A549 (cell line): ENCODE measurements around the gene IKZF3. TPM values are rescaled to one million over a fixed set of nuclear protein-coding genes. Genes with fewer than 3 reads are reported as not detected.
"Not testable (repeated sequence)": the region's sequence is repeated elsewhere in the genome, so short reads cannot be mapped to it uniquely, and the experiment has no call there.

ENCODE experiments used
- ATAC-seq, 2 experiments: fragments of 200-7000 bp in 1 of 2; fragments of >200 bp in 1 of 2; cut with Nextera tagmentation in 1 of 2; cut with Tn5 transposase in 1 of 2; 3 replicates each; pipeline versions ENCODE4 v1.8.0 to v1.9.1; 2018 to 2020; ENCODE audit warnings: mild to moderate bottlenecking in 1 of 2, moderate library complexity in 1 of 2
- CTCF ChIA-PET: fragments of 300-600 bp; sonication (Branson Sonifier 250); formaldehyde crosslinking; extraction: SDS; loops from one replicate; lab custom pipeline; 2021; ENCODE audit warnings: antibody characterized with exemption, inconsistent platforms; lab: Yijun Ruan, JAX
- POLR2A ChIA-PET: fragments of 350-600 bp; formaldehyde crosslinking; extraction: SDS; loops from one replicate; lab custom pipeline; 2021; ENCODE audit warnings: antibody characterized with exemption, inconsistent platforms; lab: Yijun Ruan, JAX
- DNase-seq, 2 experiments: peaks; one replicate each; pipeline versions ENCODE4 v3.0.0 to v3.0.0-alpha.2; 2011 to 2016; ENCODE audit warnings: low read depth in 1 of 2, low spot score in 1 of 2
- FAIRE-seq: peaks from 2 replicates; lab custom pipeline; 2011; peaks lifted over from hg19 to GRCh38; lab: Jason Lieb, UNC
- H3K27ac ChIP-seq, 2 experiments: fragments of >200 bp; sonication (Bioruptor Twin); formaldehyde crosslinking; 3 replicates each; pipeline ENCODE4 v1.5.1; 2016 to 2017
- H3K4me1 ChIP-seq: fragments of >200 bp; sonication (Bioruptor Twin); formaldehyde crosslinking; 3 replicates; pipeline ENCODE4 v1.6.1; 2016
- H3K4me2 ChIP-seq: fragments of >200 bp; sonication (Bioruptor Twin); formaldehyde crosslinking; 3 replicates; pipeline ENCODE4 v1.6.1; 2016
- H3K4me3 ChIP-seq: fragments of >200 bp; sonication (Bioruptor Twin); formaldehyde crosslinking; 3 replicates; pipeline ENCODE4 v1.5.1; 2016
- H3K9me3 ChIP-seq: fragments of >200 bp; sonication (Bioruptor Twin); formaldehyde crosslinking; 3 replicates; pipeline ENCODE4 v1.6.1; 2016
- BHLHE40 ChIP-seq: IDR thresholded peaks from 2 replicates; pipeline ENCODE4 v1.6.1; 2012; ENCODE audit warnings: low read depth, low read length, inconsistent platforms
- CHD2 ChIP-seq: fragments of 150-350 bp; IDR thresholded peaks from 2 replicates; pipeline ENCODE4 v1.6.1; 2014; ENCODE audit warnings: low read length; ENCODE audit not compliant: partially characterized antibody
- CHD4 ChIP-seq: fragments of 200-600 bp; sonication (generic); IDR thresholded peaks from 2 replicates; pipeline ENCODE4 v1.6.1; 2016; ENCODE audit warnings: antibody characterized with exemption, mild to moderate bottlenecking, borderline replicate concordance
- EHMT2 ChIP-seq: fragments of 200-600 bp; sonication (generic); IDR thresholded peaks from 2 replicates; pipeline ENCODE4 v1.6.1; 2016; ENCODE audit warnings: antibody characterized with exemption, low read depth, mild to moderate bottlenecking, moderate library complexity
- FOSB ChIP-seq: fragments of 250-450 bp; sonication (Bioruptor Pico); IDR thresholded peaks from 2 replicates; pipeline ENCODE4 v1.5.0; 2020; ENCODE audit warnings: mild to moderate bottlenecking, moderate library complexity
- FOSL2 ChIP-seq, 2 experiments: fragments of 450-650 bp in 1 of 2; fragments of >200 bp in 1 of 2; sonication (Bioruptor Twin) in 1 of 2; formaldehyde crosslinking; IDR thresholded peaks; 2 replicates each; pipeline versions ENCODE4 v1.5.0 to v1.6.1; 2016 to 2020; ENCODE audit warnings: mild to moderate bottlenecking in 1 of 2, moderate library complexity in 1 of 2
- HOXB13 ChIP-seq: fragments of 250-450 bp; sonication (Bioruptor Pico); IDR thresholded peaks from 2 replicates; pipeline ENCODE4 v1.5.0; 2020; ENCODE audit warnings: low read depth, mild to moderate bottlenecking, moderate library complexity
- JUN ChIP-seq, 2 experiments: fragments of >200 bp; sonication (Bioruptor Twin); formaldehyde crosslinking; IDR thresholded peaks; 2 replicates in 1 of 2; 3 replicates in 1 of 2; pipeline ENCODE4 v1.6.1; 2016 to 2017
- KDM1A ChIP-seq: fragments of 200-600 bp; sonication (generic); IDR thresholded peaks from 2 replicates; pipeline ENCODE4 v1.6.1; 2016; ENCODE audit warnings: low read depth, mild to moderate bottlenecking
- KDM5A ChIP-seq: fragments of 200-600 bp; sonication (generic); IDR thresholded peaks from 2 replicates; pipeline ENCODE4 v1.6.1; 2016; ENCODE audit warnings: antibody characterized with exemption, mild to moderate bottlenecking
- MYC ChIP-seq: IDR thresholded peaks from 2 replicates; pipeline ENCODE4 v1.6.1; 2012; ENCODE audit warnings: mild to moderate bottlenecking, inconsistent platforms, low read length, improper control_type of control experiment, borderline replicate concordance
- NR3C1 ChIP-seq: fragments of >200 bp; sonication (Bioruptor Twin); formaldehyde crosslinking; IDR thresholded peaks from 3 replicates; pipeline ENCODE4 v1.6.1; 2017
- PBX3 ChIP-seq: IDR thresholded peaks from 2 replicates; pipeline ENCODE4 v1.6.1; 2012
- RAD21 ChIP-seq, 2 experiments: fragments of >200 bp in 1 of 2; sonication (Bioruptor Twin) in 1 of 2; formaldehyde crosslinking in 1 of 2; IDR thresholded peaks in 1 of 2; conservative IDR thresholded peaks in 1 of 2; 2 replicates in 1 of 2; 3 replicates in 1 of 2; pipeline ENCODE4 v1.6.1; 2012 to 2018; ENCODE audit warnings: inconsistent platforms in 1 of 2
- RCOR1 ChIP-seq: fragments of 150-350 bp; IDR thresholded peaks from 2 replicates; pipeline ENCODE4 v1.6.1; 2014; ENCODE audit warnings: antibody characterized with exemption, low read length, low read depth
- USF2 ChIP-seq: fragments of 450-650 bp; IDR thresholded peaks from 2 replicates; pipeline ENCODE4 v1.6.1; 2014; ENCODE audit warnings: antibody characterized with exemption
- WGBS: methylation state at CpG from one replicate; pipeline ENCODE4 v1.1.6; 2017; ENCODE audit errors: missing lambda C conversion rate; 5-methylcytosine and 5-hydroxymethylcytosine counted together
- polyA plus RNA-seq, 4 experiments: library from polyadenylated mRNA; depleted of rRNA in 3 of 4; stranded (reverse); fragments of >200 nt; fragmentation: RNase III in 1 of 4; extraction: RNeasy Plus Mini Kit Qiagen cat#74134 plus additional on column Dnase treatment in 1 of 4; gene quantifications; 2 replicates in 3 of 4; 3 replicates in 1 of 4; pipeline ENCODE4 v1.2.3, GENCODE V29; 2011 to 2017

The IKZF3 gene
- polyA plus RNA-seq, 2 of the 4 experiments (the other 2 are of a cell fraction): not detected

GRCh38 chr17:39898088-39898487 is 34.0 kb upstream of the IKZF3 start:
- Histone ChIP-seq H3K4me1 (no peaks in the 10 kb centered on the region), H3K4me2 (no peak overlapping the region)
- POLR2A ChIA-PET: no interaction called here
- TF ChIP-seq CHD4 (no peak), EHMT2 (no peak), BHLHE40 (no peak)
- TF ChIP-seq, all 56 proteins: peak for 0
- FAIRE-seq (peak; percentile 28), DNase-seq (no peak), ATAC-seq (no peak)
- Histone ChIP-seq H3K9me3 (no peaks in the 10 kb centered on the region), H3K27ac (no peak overlapping the region), H3K4me3 (no peak overlapping the region)
- CTCF ChIA-PET: interaction anchor here (1.8 kb wide), 1 partner anchor 10 kb away, joined by 7 read pairs; no protein-coding TSS in a partner anchor
- WGBS: 57% methylated on average over 4 of the region's 4 CpGs

- no peak overlapping the region for H3K4me3 ChIP-seq
- ChIA-PET POLR2A (interaction anchor here (0.6 kb wide), 1 partner anchor 94 kb away, joined by 10 read pairs; no protein-coding TSS in a partner anchor), CTCF (interaction anchor here (0.6 to 1.4 kb wide), 4 partner anchors 10 to 528 kb away, joined by 3 to 5 read pairs (median 3); no protein-coding TSS in a partner anchor)
- no peak for TF ChIP-seq NR3C1
- no peak for TF ChIP-seq JUN (IDR thresholded peaks at IDR 0.05)
- TF ChIP-seq RAD21 (conservative IDR thresholded peaks at IDR 0.05 in 1 of 2, IDR thresholded peaks at IDR 0.05 in 1 of 2): no peak
- TF ChIP-seq FOSB (CRISPR knock-in tag): no peak
- TF ChIP-seq RCOR1: no peak
- no peak for TF ChIP-seq CHD2
- no peak for TF ChIP-seq KDM5A
- no peak for TF ChIP-seq KDM1A
- TF ChIP-seq PBX3: no peak
- TF ChIP-seq USF2: no peak
- ATAC-seq (no peak), DNase-seq (no peak), FAIRE-seq (no peak)
- H3K4me2 ChIP-seq: no peak overlapping the region
- H3K4me1 ChIP-seq: no peaks in the 10 kb centered on the region
- H3K9me3 ChIP-seq: no peaks in the 10 kb centered on the region
- 32% methylated on average over 3 of the region's 3 CpGs for WGBS
- H3K27ac ChIP-seq: no peak overlapping the region
Observed at GRCh38 chr17:39894681-39895376, 30.7 kb upstream of the IKZF3 start.

- FAIRE-seq: peak; percentile 43
- no peak for ATAC-seq
- Histone ChIP-seq H3K4me1 (no peaks in the 10 kb centered on the region), H3K4me2 (no peak overlapping the region), H3K9me3 (no peaks in the 10 kb centered on the region), H3K27ac (no peak overlapping the region), H3K4me3 (no peak overlapping the region)
- TF ChIP-seq HOXB13 (CRISPR knock-in tag): no peak
- no peak for TF ChIP-seq KDM5A
- no peak for TF ChIP-seq FOSL2 (IDR thresholded peaks at IDR 0.05)
- TF ChIP-seq FOSL2 (CRISPR knock-in tag; IDR thresholded peaks at IDR 0.05): no peak
- no peak for TF ChIP-seq MYC
- DNase-seq: no peak
- POLR2A ChIA-PET: no interaction called here
- 11% methylated on average over 2 of the region's 2 CpGs for WGBS
- CTCF ChIA-PET: interaction anchor here (1.4 to 2.1 kb wide), 2 partner anchors 8 to 266 kb away, joined by 5 to 7 read pairs; no protein-coding TSS in a partner anchor
Observed at GRCh38 chr17:39889200-39889599, 25.1 kb upstream of the IKZF3 start.

- no peak for DNase-seq
- H3K4me2 ChIP-seq: no peak overlapping the region
- H3K4me1 ChIP-seq: no peaks in the 10 kb centered on the region
- FAIRE-seq: no peak
- H3K4me3 ChIP-seq: no peak overlapping the region
- ChIA-PET POLR2A (no interaction called here), CTCF (interaction anchor here (1.2 to 2.0 kb wide), 2 partner anchors 9 to 24 kb away, joined by 3 to 8 read pairs; no protein-coding TSS in a partner anchor)
- ATAC-seq: no peak
- TF ChIP-seq FOSL2 (IDR thresholded peaks at IDR 0.05): no peak
- TF ChIP-seq FOSL2 (CRISPR knock-in tag; IDR thresholded peaks at IDR 0.05): no peak
- H3K9me3 ChIP-seq: no peaks in the 10 kb centered on the region
- no peak overlapping the region for H3K27ac ChIP-seq
Observed at GRCh38 chr17:39887078-39887477, 23.0 kb upstream of the IKZF3 start.

GRCh38 chr17:39886102-39886501 is 22.0 kb upstream of the IKZF3 start:
- FAIRE-seq, H3K27ac ChIP-seq, DNase-seq, H3K4me3 ChIP-seq, H3K9me3 ChIP-seq, POLR2A ChIA-PET, H3K4me1 ChIP-seq, ATAC-seq, H3K4me2 ChIP-seq: not testable (repeated sequence)
- CTCF ChIA-PET: interaction anchor here (0.6 to 2.0 kb wide), 2 partner anchors 10 to 40 kb away, joined by 4 to 8 read pairs; no protein-coding TSS in a partner anchor
- WGBS: 19% methylated on average over 5 of the region's 5 CpGs
